ENCODE results near the gene RBX1. TPM values are rescaled to one million over a fixed set of nuclear protein-coding genes. Genes with fewer than 3 reads are reported as not detected.

Gene RBX1
- total RNA-seq, 4 donors from 2014 or later: 27.7 to 62.6 (median 33.9) TPM

GRCh38 chr22:41009222-41009948 lies 58.2 kb downstream of the RBX1 start:
- no peaks in the 10 kb centered on the region for H3K9me3 ChIP-seq
- H3K27ac ChIP-seq: no peak overlapping the region
- DNase-seq (ENCODE audit: low spot score in 2 of 2): no peak
- WGBS, 2 donors: 33 to 41% methylated on average over 5 of the region's 5 CpGs
- no peaks in the 10 kb centered on the region for H3K36me3 ChIP-seq
- no peak for TF ChIP-seq POLR2A (IDR thresholded peaks at IDR 0.05)
- TF ChIP-seq EP300 (IDR thresholded peaks at IDR 0.05): no peak
- TF ChIP-seq CTCF (IDR thresholded peaks at IDR 0.05): no peak
- H3K27me3 ChIP-seq: no peaks in the 10 kb centered on the region
- no peaks in the 10 kb centered on the region for H3K4me1 ChIP-seq
- H3K4me3 ChIP-seq: no peak overlapping the region

- H3K27ac ChIP-seq: no peak overlapping the region
- no peak overlapping the region for H3K4me3 ChIP-seq
- TF ChIP-seq EP300 (IDR thresholded peaks at IDR 0.05) (no peak), CTCF (IDR thresholded peaks at IDR 0.05) (no peak), POLR2A (IDR thresholded peaks at IDR 0.05) (no peak)
- H3K27me3 ChIP-seq: no peaks in the 10 kb centered on the region
- H3K36me3 ChIP-seq: no peaks in the 10 kb centered on the region
- no peak for DNase-seq (ENCODE audit: low spot score in 2 of 2)
- no peaks in the 10 kb centered on the region for H3K4me1 ChIP-seq
- WGBS, 2 donors: 65 to 70% methylated on average over 4 of the region's 4 CpGs
- no peaks in the 10 kb centered on the region for H3K9me3 ChIP-seq
Measured at GRCh38 chr22:41015003-41015402, 63.8 kb downstream of the RBX1 start.

- H3K9me3 ChIP-seq: no peaks in the 10 kb centered on the region
- TF ChIP-seq CTCF (IDR thresholded peaks at IDR 0.05) (no peak), POLR2A (IDR thresholded peaks at IDR 0.05) (no peak), EP300 (IDR thresholded peaks at IDR 0.05) (no peak)
- no peaks in the 10 kb centered on the region for H3K27me3 ChIP-seq
- peak overlapping the region; percentile 57 to 87 (median 86) for H3K4me3 ChIP-seq
- no peaks in the 10 kb centered on the region for H3K36me3 ChIP-seq
- WGBS, 2 donors: 27 to 31% methylated on average over 19 of the region's 19 CpGs
- no peak for DNase-seq (ENCODE audit: low spot score in 2 of 2)
- peak overlapping the region; percentile 98 to 100 (median 98) for H3K27ac ChIP-seq
- peaks cover 0 to 15% (median 7%) of the 10 kb centered on the region in 4 donors for H3K4me1 ChIP-seq
Measured at GRCh38 chr22:41021061-41021612, 70.0 kb downstream of the RBX1 start.

- Histone ChIP-seq H3K36me3 (no peaks in the 10 kb centered on the region), H3K27me3 (no peaks in the 10 kb centered on the region), H3K4me1 (peaks cover 0 to 15% (median 7%) of the 10 kb centered on the region in 4 donors), H3K4me3 (peak overlapping the region; percentile 57 to 87 (median 86)), H3K9me3 (no peaks in the 10 kb centered on the region), H3K27ac (peak overlapping the region; percentile 98 to 100 (median 98))
- peak; percentile 46 to 63 for DNase-seq (ENCODE audit: low spot score in 2 of 2)
- TF ChIP-seq CTCF (IDR thresholded peaks at IDR 0.05) (peak in 3 of 5 experiments; percentile 6 to 17 (median 10)), POLR2A (IDR thresholded peaks at IDR 0.05) (peak in 1 of 2 donors; percentile 23), EP300 (IDR thresholded peaks at IDR 0.05) (peak in 1 of 2 donors; percentile 71)
- 0 to 2% methylated on average over 66 to 71 of the region's 85 CpGs for WGBS, 2 donors
Measured at GRCh38 chr22:41021613-41022454, 70.7 kb downstream of the RBX1 start.
